Measurements from ENCODE around the gene ZNF311. TPM values are rescaled to one million over a fixed set of nuclear protein-coding genes. Genes with fewer than 3 reads are reported as not detected.
A peak's percentile ranks its signal among the peaks of the same experiment; 100 is the strongest.

Gene ZNF311
- total and polyA plus RNA-seq, 9 of the 15 experiments (the other 6 are each of a cell fraction or from before 2014, with no cell fraction given) = 5.1 to 10.0 (median 7.5) TPM

DNA sequence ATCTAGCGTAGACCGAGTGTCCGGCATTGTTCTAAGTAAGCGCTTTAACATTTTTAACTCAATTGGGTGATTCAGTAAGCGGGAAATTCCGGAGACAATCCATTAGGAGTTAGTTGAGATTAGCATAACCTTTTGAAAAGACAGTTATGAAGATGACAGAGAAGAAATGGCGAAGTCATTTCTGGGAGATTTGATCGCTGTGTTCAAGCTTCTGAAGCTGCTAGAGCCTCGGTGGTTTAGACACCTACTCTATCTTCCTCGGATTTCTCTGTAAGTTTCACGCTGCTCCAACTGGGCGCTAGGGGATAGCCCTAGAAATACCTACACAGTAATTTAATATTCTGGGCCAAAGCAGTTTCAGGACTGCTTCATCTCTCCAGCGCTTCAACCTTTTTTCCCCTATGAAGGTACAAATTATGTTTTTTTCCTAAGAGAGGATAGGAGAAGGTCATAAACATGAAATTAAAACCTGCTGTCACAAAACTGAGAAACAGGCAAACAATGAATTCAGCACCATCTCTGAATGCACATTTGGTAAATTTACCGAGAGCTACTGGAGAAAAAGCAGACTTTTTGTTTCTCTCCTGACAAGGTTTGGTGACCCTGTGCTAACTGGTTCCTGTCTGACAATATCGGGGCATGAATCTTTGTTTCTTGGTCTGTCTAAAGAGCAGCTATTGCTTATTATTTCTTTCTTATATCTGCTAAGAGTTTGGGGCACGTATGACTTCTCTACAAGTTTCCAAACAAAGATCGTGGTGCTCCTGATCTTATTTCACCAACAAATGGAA is 22.4 kb downstream of the ZNF311 start (continued):
- TF ChIP-seq, protein P1, sequence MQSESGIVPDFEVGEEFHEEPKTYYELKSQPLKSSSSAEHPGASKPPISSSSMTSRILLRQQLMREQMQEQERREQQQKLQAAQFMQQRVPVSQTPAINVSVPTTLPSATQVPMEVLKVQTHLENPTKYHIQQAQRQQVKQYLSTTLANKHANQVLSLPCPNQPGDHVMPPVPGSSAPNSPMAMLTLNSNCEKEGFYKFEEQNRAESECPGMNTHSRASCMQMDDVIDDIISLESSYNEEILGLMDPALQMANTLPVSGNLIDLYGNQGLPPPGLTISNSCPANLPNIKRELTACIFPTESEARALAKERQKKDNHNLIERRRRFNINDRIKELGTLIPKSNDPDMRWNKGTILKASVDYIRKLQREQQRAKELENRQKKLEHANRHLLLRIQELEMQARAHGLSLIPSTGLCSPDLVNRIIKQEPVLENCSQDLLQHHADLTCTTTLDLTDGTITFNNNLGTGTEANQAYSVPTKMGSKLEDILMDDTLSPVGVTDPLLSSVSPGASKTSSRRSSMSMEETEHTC (IDR thresholded peaks at IDR 0.05) = no peak
- TF ChIP-seq NFE2 (IDR thresholded peaks at IDR 0.05; ENCODE audit: low read depth) = peak; percentile 57; the same call in 1 of the 2 replicates
- TF ChIP-seq, protein P2, sequence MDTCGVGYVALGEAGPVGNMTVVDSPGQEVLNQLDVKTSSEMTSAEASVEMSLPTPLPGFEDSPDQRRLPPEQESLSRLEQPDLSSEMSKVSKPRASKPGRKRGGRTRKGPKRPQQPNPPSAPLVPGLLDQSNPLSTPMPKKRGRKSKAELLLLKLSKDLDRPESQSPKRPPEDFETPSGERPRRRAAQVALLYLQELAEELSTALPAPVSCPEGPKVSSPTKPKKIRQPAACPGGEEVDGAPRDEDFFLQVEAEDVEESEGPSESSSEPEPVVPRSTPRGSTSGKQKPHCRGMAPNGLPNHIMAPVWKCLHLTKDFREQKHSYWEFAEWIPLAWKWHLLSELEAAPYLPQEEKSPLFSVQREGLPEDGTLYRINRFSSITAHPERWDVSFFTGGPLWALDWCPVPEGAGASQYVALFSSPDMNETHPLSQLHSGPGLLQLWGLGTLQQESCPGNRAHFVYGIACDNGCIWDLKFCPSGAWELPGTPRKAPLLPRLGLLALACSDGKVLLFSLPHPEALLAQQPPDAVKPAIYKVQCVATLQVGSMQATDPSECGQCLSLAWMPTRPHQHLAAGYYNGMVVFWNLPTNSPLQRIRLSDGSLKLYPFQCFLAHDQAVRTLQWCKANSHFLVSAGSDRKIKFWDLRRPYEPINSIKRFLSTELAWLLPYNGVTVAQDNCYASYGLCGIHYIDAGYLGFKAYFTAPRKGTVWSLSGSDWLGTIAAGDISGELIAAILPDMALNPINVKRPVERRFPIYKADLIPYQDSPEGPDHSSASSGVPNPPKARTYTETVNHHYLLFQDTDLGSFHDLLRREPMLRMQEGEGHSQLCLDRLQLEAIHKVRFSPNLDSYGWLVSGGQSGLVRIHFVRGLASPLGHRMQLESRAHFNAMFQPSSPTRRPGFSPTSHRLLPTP (IDR thresholded peaks at IDR 0.05; ENCODE audit: borderline replicate concordance, extremely low read depth, insufficient read length) = no peak
- TF ChIP-seq, protein P3, sequence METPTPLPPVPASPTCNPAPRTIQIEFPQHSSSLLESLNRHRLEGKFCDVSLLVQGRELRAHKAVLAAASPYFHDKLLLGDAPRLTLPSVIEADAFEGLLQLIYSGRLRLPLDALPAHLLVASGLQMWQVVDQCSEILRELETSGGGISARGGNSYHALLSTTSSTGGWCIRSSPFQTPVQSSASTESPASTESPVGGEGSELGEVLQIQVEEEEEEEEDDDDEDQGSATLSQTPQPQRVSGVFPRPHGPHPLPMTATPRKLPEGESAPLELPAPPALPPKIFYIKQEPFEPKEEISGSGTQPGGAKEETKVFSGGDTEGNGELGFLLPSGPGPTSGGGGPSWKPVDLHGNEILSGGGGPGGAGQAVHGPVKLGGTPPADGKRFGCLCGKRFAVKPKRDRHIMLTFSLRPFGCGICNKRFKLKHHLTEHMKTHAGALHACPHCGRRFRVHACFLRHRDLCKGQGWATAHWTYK (CRISPR knock-in tag; IDR thresholded peaks at IDR 0.05) = no peak
- no peak for TF ChIP-seq CEBPB (tag; IDR thresholded peaks at IDR 0.05)
- no peak for TF ChIP-seq POLR2H (tag; IDR thresholded peaks at IDR 0.05; ENCODE audit: low read depth)
- TF ChIP-seq EWSR1 (IDR thresholded peaks at IDR 0.05; ENCODE audit: borderline replicate concordance, low read depth, partially characterized antibody) = no peak
- no peak for TF ChIP-seq MTA1 (IDR thresholded peaks at IDR 0.05; ENCODE audit: borderline replicate concordance)
- TF ChIP-seq KHSRP (IDR thresholded peaks at IDR 0.05) = no peak
- no peak for TF ChIP-seq ZNF583 (CRISPR knock-in tag; IDR thresholded peaks at IDR 0.05)
- TF ChIP-seq ZSCAN29 (IDR thresholded peaks at IDR 0.05) = peak; percentile 14; the same call in 1 of the 2 replicates
- TF ChIP-seq TBP (optimal IDR thresholded peaks at IDR 0.05; ENCODE audit: low read depth, low read length) = peak; percentile 33
- TF ChIP-seq ZNF695 (CRISPR knock-in tag; IDR thresholded peaks at IDR 0.05) = no peak
- 0 out of 2 replicates have a peak, but pooled peaks have one; percentile 14 for TF ChIP-seq ELF2 (CRISPR knock-in tag; IDR thresholded peaks at IDR 0.05)
- TF ChIP-seq TEAD2 (tag; IDR thresholded peaks at IDR 0.05) = 0 out of 2 replicates have a peak, but pooled peaks have one; percentile 0
- no peak for TF ChIP-seq MED1 (CRISPR knock-in tag; IDR thresholded peaks at IDR 0.05; ENCODE audit: borderline replicate concordance)
- no peak for TF ChIP-seq YBX1 (IDR thresholded peaks at IDR 0.05)
- TF ChIP-seq TEAD4 (IDR thresholded peaks at IDR 0.05; ENCODE audit: low read length) = no peak
- TF ChIP-seq TEAD4 (CRISPR knock-in tag; IDR thresholded peaks at IDR 0.05; ENCODE audit: borderline replicate concordance) = no peak
- TF ChIP-seq NBN (IDR thresholded peaks at IDR 0.05; ENCODE audit: low read depth) = peak; percentile 23
- TF ChIP-seq CHD2 (IDR thresholded peaks at IDR 0.05; ENCODE audit: low read depth, low read length) = no peak
- TF ChIP-seq RUNX1 (IDR thresholded peaks at IDR 0.05; ENCODE audit: low read depth) = no peak
- TF ChIP-seq, protein P4, sequence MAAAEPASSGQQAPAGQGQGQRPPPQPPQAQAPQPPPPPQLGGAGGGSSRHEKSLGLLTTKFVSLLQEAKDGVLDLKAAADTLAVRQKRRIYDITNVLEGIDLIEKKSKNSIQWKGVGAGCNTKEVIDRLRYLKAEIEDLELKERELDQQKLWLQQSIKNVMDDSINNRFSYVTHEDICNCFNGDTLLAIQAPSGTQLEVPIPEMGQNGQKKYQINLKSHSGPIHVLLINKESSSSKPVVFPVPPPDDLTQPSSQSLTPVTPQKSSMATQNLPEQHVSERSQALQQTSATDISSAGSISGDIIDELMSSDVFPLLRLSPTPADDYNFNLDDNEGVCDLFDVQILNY (CRISPR knock-in tag; IDR thresholded peaks at IDR 0.05) = no peak
- TF ChIP-seq STAG1 (CRISPR knock-in tag; IDR thresholded peaks at IDR 0.05; ENCODE audit: borderline replicate concordance) = no peak
